IMR-90 (cell line): ENCODE data around the gene ZNF800. TPM values are rescaled to one million over a fixed set of nuclear protein-coding genes. Genes with fewer than 3 reads are reported as not detected.

Experiments
- ATAC-seq: fragments of 200-7000 bp; cut with Tn5 transposase; 2 replicates; pipeline ENCODE4 v1.9.1; 2020; ENCODE audit warnings: low read depth, mild to moderate bottlenecking, moderate library complexity
- BruUV-seq: library from RNA; stranded (reverse); fragments of 400-500 nt; replicated peaks from 2 replicates; lab custom pipeline; 2021; lab: Mats Ljungman, UMichigan
- CTCF ChIA-PET: fragments of 300-600 bp; formaldehyde crosslinking; extraction: SDS; loops from one replicate; lab custom pipeline; 2021; ENCODE audit warnings: antibody characterized with exemption; lab: Yijun Ruan, JAX
- POLR2A ChIA-PET: fragments of 300-600 bp; sonication (Branson Sonifier 250); formaldehyde crosslinking; loops from one replicate; lab custom pipeline; 2022; ENCODE audit warnings: antibody characterized with exemption; ENCODE audit not compliant: unreplicated experiment; lab: Charles Lee
- DNase-seq: peaks from one replicate; pipeline ENCODE4 v3.0.0; 2013
- H2AFZ ChIP-seq: replicated peaks from 2 replicates; pipeline ENCODE3; 2013; ENCODE audit warnings: low read length, mild to moderate bottlenecking; ENCODE audit not compliant: poor library complexity
- H2AK5ac ChIP-seq: 2 replicates; pipeline ENCODE4 v1.6.1; 2013; ENCODE audit warnings: low read depth, low read length, inconsistent platforms
- H2AK9ac ChIP-seq: replicated peaks from 2 replicates; pipeline ENCODE3; 2013; ENCODE audit warnings: mild to moderate bottlenecking, low read depth, low read length, moderate library complexity; ENCODE audit not compliant: poor library complexity
- H2BK120ac ChIP-seq: 2 replicates; pipeline ENCODE4 v1.6.1; 2013; ENCODE audit warnings: low read depth, low read length, inconsistent platforms
- H2BK15ac ChIP-seq: 3 replicates; pipeline ENCODE4 v1.6.1; 2013; ENCODE audit warnings: low read depth, low read length, inconsistent platforms
- H2BK20ac ChIP-seq: 2 replicates; pipeline ENCODE4 v1.6.1; 2013; ENCODE audit warnings: low read depth, mild to moderate bottlenecking, inconsistent platforms, low read length, moderate library complexity
- H2BK5ac ChIP-seq: 2 replicates; pipeline ENCODE4 v1.6.1; 2013; ENCODE audit warnings: mild to moderate bottlenecking, low read depth, low read length, inconsistent platforms; ENCODE audit not compliant: poor library complexity, severe bottlenecking
- H3K14ac ChIP-seq: replicated peaks from 2 replicates; pipeline ENCODE4 v1.6.1; 2013; ENCODE audit warnings: low read depth, low read length, inconsistent platforms
- H3K18ac ChIP-seq: 2 replicates; pipeline ENCODE4 v1.6.1; 2013; ENCODE audit warnings: low read depth, low read length, control low read depth
- H3K23ac ChIP-seq: 2 replicates; pipeline ENCODE4 v1.6.1; 2013; ENCODE audit warnings: low read depth, low read length, inconsistent platforms
- H3K27ac ChIP-seq: 2 replicates; pipeline ENCODE4 v1.5.1; 2013; ENCODE audit warnings: mild to moderate bottlenecking, control low read depth, low read length; ENCODE audit not compliant: insufficient read depth
- H3K27me3 ChIP-seq: 2 replicates; pipeline ENCODE4 v1.6.1; 2013; ENCODE audit warnings: low read length; ENCODE audit not compliant: control insufficient read depth, insufficient read depth
- H3K36me3 ChIP-seq: 2 replicates; pipeline ENCODE4 v1.6.1; 2013; ENCODE audit warnings: low read length, mixed read lengths; ENCODE audit not compliant: control insufficient read depth, insufficient read depth
- H3K4ac ChIP-seq: 2 replicates; pipeline ENCODE4 v1.6.1; 2013; ENCODE audit warnings: low read depth, low read length, inconsistent platforms
- H3K4me1 ChIP-seq: 2 replicates; pipeline ENCODE4 v1.6.1; 2013; ENCODE audit warnings: low read length, mixed read lengths; ENCODE audit not compliant: control insufficient read depth, insufficient read depth
- H3K4me2 ChIP-seq: 2 replicates; pipeline ENCODE4 v1.6.1; 2013; ENCODE audit warnings: low read depth, mild to moderate bottlenecking, control low read depth, low read length, moderate library complexity
- H3K4me3 ChIP-seq: 2 replicates; pipeline ENCODE4 v1.5.1; 2013; ENCODE audit warnings: low read depth, mild to moderate bottlenecking, control low read depth, low read length, moderate library complexity; ENCODE audit not compliant: insufficient read depth
- H3K56ac ChIP-seq: 2 replicates; pipeline ENCODE4 v1.6.1; 2013; ENCODE audit warnings: low read length, inconsistent platforms; ENCODE audit not compliant: insufficient read depth; ENCODE audit errors: extremely low read depth
- H3K79me1 ChIP-seq, 2 experiments: 2 replicates each; pipeline ENCODE4 v1.6.1; 2013; ENCODE audit warnings: low read length in 2 of 2, inconsistent platforms in 1 of 2, low read depth in 1 of 2
- H3K9ac ChIP-seq: 2 replicates; pipeline ENCODE4 v1.6.1; 2013; ENCODE audit warnings: low read depth, low read length, control low read depth
- H3K9me1 ChIP-seq: 2 replicates; pipeline ENCODE4 v1.6.1; 2013; ENCODE audit warnings: low read length, inconsistent platforms; ENCODE audit not compliant: insufficient read depth
- H3K9me3 ChIP-seq: 2 replicates; pipeline ENCODE4 v1.6.1; 2013; ENCODE audit warnings: low read length; ENCODE audit not compliant: control insufficient read depth, insufficient read depth
- H4K20me1 ChIP-seq: 2 replicates; pipeline ENCODE4 v1.6.1; 2013; ENCODE audit warnings: low read length, inconsistent platforms; ENCODE audit not compliant: insufficient read depth
- H4K5ac ChIP-seq: 2 replicates; pipeline ENCODE4 v1.6.1; 2013; ENCODE audit warnings: mild to moderate bottlenecking, low read depth, low read length, control low read depth
- H4K8ac ChIP-seq, 2 experiments: 2 replicates each; pipeline ENCODE4 v1.6.1; 2013; ENCODE audit warnings: low read depth in 2 of 2, low read length in 2 of 2, control low read depth in 1 of 2, inconsistent platforms in 1 of 2
- H4K91ac ChIP-seq: 2 replicates; pipeline ENCODE4 v1.6.1; 2013; ENCODE audit warnings: low read depth, low read length, inconsistent platforms; ENCODE audit not compliant: insufficient read depth
- MAFK ChIP-seq: IDR thresholded peaks from 2 replicates; pipeline ENCODE4 v1.6.1; 2012; ENCODE audit warnings: low read depth, low read length, improper control_type of control experiment
- SMC3 ChIP-seq: fragments of 150-350 bp; IDR thresholded peaks from 2 replicates; pipeline ENCODE4 v1.6.1; 2016; ENCODE audit warnings: low read depth, mild to moderate bottlenecking, antibody characterized with exemption, low read length, moderate library complexity
- WGBS, 2 experiments: methylation state at CpG; one replicate each; pipeline versions ENCODE4 v1.1.5 to v1.1.7; 2013; ENCODE audit warnings: missing lambda C conversion rate in 2 of 2; ENCODE audit not compliant: insufficient read length in 1 of 2; ENCODE audit errors: extremely low coverage in 2 of 2; 5-methylcytosine and 5-hydroxymethylcytosine counted together
- dilution Hi-C: fragments of 300-500 bp; cut with HindIII; formaldehyde crosslinking; loops from one replicate; pipeline ENCODE4 v1.14.3; 2018; ENCODE audit warnings: low sequenced_read_pairs; ENCODE audit not compliant: unreplicated experiment
- in situ Hi-C: fragments of 300-500 bp; cut with MboI; formaldehyde crosslinking; loops from 3 replicates; pipeline ENCODE4 v1.14.3; 2019; ENCODE audit warnings: low sequenced_read_pairs, inconsistent platforms, mixed read lengths
- intact Hi-C: fragments of 100-400 bp; cut with micrococcal nuclease; formaldehyde crosslinking; loops from 2 replicates; pipeline ENCODE4 v1.10.0; 2022
- polyA plus RNA-seq, 3 experiments: library from polyadenylated mRNA; depleted of rRNA; stranded (reverse); fragments of >200 nt; gene quantifications; 2 replicates each; pipeline ENCODE4 v1.2.3, GENCODE V29; 2012; ENCODE audit warnings: low replicate concordance in 1 of 3
- total RNA-seq: library from RNA; depleted of rRNA; stranded (reverse); fragments of >200 nt; gene quantifications from 2 replicates; pipeline ENCODE4 v1.2.3, GENCODE V29; 2012

Gene ZNF800
- total and polyA plus RNA-seq, 2 of the 4 experiments (the other 2 are of a cell fraction), result 6.9 to 13.1 TPM

DNA sequence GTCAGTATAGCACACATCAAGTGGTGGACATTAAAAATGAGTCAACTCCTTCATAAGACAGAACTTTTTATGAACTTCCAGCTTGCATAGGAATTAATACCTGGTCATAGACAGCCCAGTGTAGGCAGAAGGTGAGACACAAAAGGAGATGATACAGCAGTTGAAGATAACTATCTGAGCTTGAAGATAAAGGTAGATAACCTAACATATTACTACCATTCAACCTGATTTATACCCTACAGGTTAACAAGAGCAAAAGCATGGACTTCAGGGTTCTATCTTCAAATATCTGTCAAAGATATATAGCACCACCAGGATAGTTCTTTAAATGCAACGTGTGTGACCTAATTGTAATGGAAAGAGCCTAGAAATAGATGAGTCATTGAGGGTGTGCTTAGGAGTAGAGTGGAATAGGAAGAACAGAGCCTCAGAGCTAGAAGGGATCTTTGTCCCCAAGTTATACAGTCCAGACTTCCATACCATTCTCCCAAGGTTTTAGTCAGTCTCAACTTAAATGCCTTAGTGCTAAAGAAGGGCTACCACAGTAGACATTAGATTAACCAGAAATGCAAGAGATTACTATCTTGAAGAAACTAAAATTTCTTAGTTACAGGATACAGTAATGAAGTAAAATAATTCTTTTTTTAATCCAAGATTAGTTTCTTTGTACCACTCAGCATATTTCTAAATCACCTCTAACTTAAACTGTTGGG lies 9.2 kb downstream of the ZNF800 start:
- in situ Hi-C loops (no loop called here), dilution Hi-C loops (no loop called here), intact Hi-C loops (no loop called here)
- Histone ChIP-seq H3K56ac (no peak overlapping the region), H3K27me3 (no peaks in the 10 kb centered on the region), H4K5ac (no peak overlapping the region), H2BK120ac (no peak overlapping the region), H3K4me1 (no peaks in the 10 kb centered on the region), H3K36me3 (peaks cover 9% of the 10 kb centered on the region), H3K18ac (no peak overlapping the region), H3K14ac (no peak overlapping the region), H3K27ac (no peak overlapping the region), H2AK5ac (no peak overlapping the region), H3K9me1 (0 out of 2 replicates have a peak, but pooled peaks cover 4% of the 10 kb centered on the region), H2BK20ac (no peak overlapping the region), H3K23ac (no peak overlapping the region), H4K91ac (no peak overlapping the region), H2BK5ac (no peak overlapping the region), H2BK15ac (no peak overlapping the region), H3K9ac (no peak overlapping the region), H3K79me1 (peaks cover 20 to 24% of the 10 kb centered on the region in 2 experiments), H2AFZ (no peak overlapping the region), H4K8ac (no peak overlapping the region), H4K20me1 (peaks cover 6% of the 10 kb centered on the region; the same call in 1 of the 2 replicates), H3K4me3 (no peak overlapping the region), H3K9me3 (no peaks in the 10 kb centered on the region), H2AK9ac (no peak overlapping the region), H3K4me2 (no peak overlapping the region), H3K4ac (no peak overlapping the region)
- ChIA-PET POLR2A (no interaction called here), CTCF (interaction anchor here (0.8 kb wide), 1 partner anchor 826 kb away, joined by 3 read pairs; no protein-coding TSS in a partner anchor)
- DNase-seq (peak; percentile 32), ATAC-seq (no peak; the same call in 1 of the 2 replicates)
- no peak for TF ChIP-seq SMC3
- peak; percentile 13; the same call in 1 of the 2 replicates for TF ChIP-seq MAFK
- no TSS peak for BruUV-seq
- no CpG with 5 or more reads among the region's 1 CpG for WGBS, 2 experiments
